IPS-18a (cell line): ENCODE results near the gene TMEM115.

ENCODE experiments used
- H3K27ac ChIP-seq: one replicate; pipeline ENCODE4 v1.5.1; 2013; ENCODE audit warnings: low read length
- H3K27me3 ChIP-seq: one replicate; pipeline ENCODE4 v1.6.1; 2013; ENCODE audit warnings: mild to moderate bottlenecking, low read length; ENCODE audit not compliant: control insufficient read depth, insufficient read depth
- H3K36me3 ChIP-seq: one replicate; pipeline ENCODE4 v1.6.1; 2013; ENCODE audit warnings: low read depth, low read length; ENCODE audit not compliant: control insufficient read depth
- H3K4me1 ChIP-seq: one replicate; pipeline ENCODE4 v1.6.1; 2013; ENCODE audit warnings: low read depth, low read length; ENCODE audit not compliant: control insufficient read depth
- H3K4me3 ChIP-seq: one replicate; pipeline ENCODE4 v1.5.1; 2013; ENCODE audit warnings: low read length
- H3K9ac ChIP-seq: one replicate; pipeline ENCODE4 v1.6.1; 2013; ENCODE audit warnings: mild to moderate bottlenecking, low read length, moderate library complexity
- H3K9me3 ChIP-seq: one replicate; pipeline ENCODE4 v1.6.1; 2013; ENCODE audit warnings: low read depth, low read length; ENCODE audit not compliant: control insufficient read depth

TMEM115 gene

GRCh38 chr3:50358911-50359759, at the start of gene TMEM115:
Gene TMEM115 (minus strand): TSS chr3:50359521. CDS start chr3:50359063, 458 bp downstream.
- Histone ChIP-seq H3K27me3 (peaks cover 7% of the 10 kb centered on the region), H3K9me3 (no peaks in the 10 kb centered on the region), H3K27ac (no peak within 1 kb of the TSS)

DNA sequence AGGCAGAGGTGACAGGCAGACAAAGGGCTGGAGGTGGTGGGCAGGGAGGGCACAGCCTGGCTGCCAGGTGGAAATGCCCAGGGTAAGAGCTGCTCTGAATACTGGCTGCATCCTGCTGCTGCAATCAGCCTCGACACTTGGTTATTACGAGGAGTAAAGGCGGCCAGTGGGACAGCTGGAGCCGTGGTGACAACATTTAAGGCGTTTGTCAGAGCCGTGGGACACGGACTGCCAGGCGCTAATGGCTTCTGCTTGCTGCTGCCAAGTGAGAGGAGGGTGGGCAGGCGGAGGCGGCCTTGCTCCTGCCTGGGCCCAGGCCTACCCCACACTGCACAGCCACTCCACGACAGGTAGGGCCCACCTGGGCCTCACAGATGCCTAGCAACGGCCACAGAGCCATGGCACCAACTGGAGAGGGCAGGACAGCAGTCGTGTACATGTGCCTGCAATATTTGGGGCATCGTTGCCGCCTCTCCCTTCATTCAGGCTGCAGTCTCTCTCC, 49.2 kb upstream of the TMEM115 start:
- H3K4me3 ChIP-seq = no peak overlapping the region
- no peak overlapping the region for H3K27ac ChIP-seq
- H3K4me1 ChIP-seq = no peaks in the 10 kb centered on the region
- H3K27me3 ChIP-seq = peaks cover 2% of the 10 kb centered on the region
- no peaks in the 10 kb centered on the region for H3K9me3 ChIP-seq
- no peaks in the 10 kb centered on the region for H3K36me3 ChIP-seq
- no peak overlapping the region for H3K9ac ChIP-seq

More at GRCh38 chr3:50358911-50359759, at the start of gene TMEM115:
- peaks cover 14% of the 10 kb centered on the region for H3K36me3 ChIP-seq
- H3K4me1 ChIP-seq = peaks cover 3% of the 10 kb centered on the region
- H3K9ac ChIP-seq = peak within 1 kb of the TSS; percentile 74
- H3K4me3 ChIP-seq = peak within 1 kb of the TSS; percentile 89

DNA sequence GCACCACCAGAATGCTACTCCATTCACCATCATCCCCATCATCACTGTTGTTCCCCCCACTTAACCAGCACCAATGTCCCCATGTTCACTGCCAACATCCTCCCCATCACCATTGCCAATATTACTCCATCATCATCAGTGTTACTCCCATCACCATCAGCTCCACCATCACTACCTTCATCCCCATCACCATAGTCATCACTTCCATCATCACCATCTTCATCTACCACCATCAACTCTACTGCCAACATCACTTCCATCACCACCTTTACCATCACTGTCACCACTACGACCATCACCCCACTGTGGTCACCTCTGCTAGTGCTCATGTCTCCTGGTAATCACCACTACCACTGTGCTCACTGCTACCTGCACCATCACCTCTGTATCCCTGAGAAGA, 47.2 kb upstream of the TMEM115 start:
- Histone ChIP-seq H3K9ac (no peak overlapping the region), H3K4me3 (no peak overlapping the region), H3K9me3 (no peaks in the 10 kb centered on the region), H3K27me3 (peaks cover 6% of the 10 kb centered on the region), H3K36me3 (no peaks in the 10 kb centered on the region), H3K27ac (no peak overlapping the region), H3K4me1 (no peaks in the 10 kb centered on the region)

- Histone ChIP-seq H3K36me3 (no peaks in the 10 kb centered on the region), H3K4me3 (no peak overlapping the region), H3K9ac (no peak overlapping the region), H3K27me3 (peaks cover 6% of the 10 kb centered on the region), H3K9me3 (no peaks in the 10 kb centered on the region), H3K27ac (no peak overlapping the region), H3K4me1 (no peaks in the 10 kb centered on the region)
These were observed 45.9 kb upstream of the TMEM115 start for GRCh38 chr3:50405249-50405648.

DNA sequence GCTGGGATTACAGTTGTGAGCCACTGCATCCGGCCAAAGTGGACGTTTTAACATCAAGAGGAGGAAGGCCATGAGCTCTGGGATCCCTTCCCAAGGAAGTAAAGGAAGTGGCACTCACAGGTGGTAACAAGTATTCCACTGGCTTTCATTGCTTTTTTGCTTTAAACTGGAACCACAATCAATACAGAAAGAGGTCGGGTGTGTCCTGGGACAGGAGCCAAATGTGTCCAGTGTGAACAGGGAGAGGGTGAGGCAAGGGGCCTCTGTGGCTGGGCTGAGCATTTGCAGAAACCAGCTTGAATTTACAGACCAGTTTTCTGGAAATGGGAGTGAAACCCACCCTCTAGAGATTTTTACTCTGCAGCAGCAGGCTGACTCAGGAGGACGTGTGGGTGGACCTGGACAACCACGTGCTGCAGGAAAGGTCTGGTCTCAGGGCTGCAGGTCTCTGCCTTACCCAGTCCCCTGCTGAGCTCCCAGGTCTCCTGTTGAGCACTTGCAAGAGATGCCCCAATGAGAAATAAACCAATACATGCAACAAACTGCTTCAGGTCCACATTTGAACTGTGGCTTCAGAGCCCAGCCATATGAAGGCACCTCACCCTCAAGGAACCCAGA, 42.8 kb upstream of the TMEM115 start:
- Histone ChIP-seq H3K4me1 (no peaks in the 10 kb centered on the region), H3K36me3 (no peaks in the 10 kb centered on the region), H3K9ac (no peak overlapping the region), H3K4me3 (no peak overlapping the region), H3K27ac (no peak overlapping the region), H3K9me3 (no peaks in the 10 kb centered on the region), H3K27me3 (peaks cover 6% of the 10 kb centered on the region)

DNA sequence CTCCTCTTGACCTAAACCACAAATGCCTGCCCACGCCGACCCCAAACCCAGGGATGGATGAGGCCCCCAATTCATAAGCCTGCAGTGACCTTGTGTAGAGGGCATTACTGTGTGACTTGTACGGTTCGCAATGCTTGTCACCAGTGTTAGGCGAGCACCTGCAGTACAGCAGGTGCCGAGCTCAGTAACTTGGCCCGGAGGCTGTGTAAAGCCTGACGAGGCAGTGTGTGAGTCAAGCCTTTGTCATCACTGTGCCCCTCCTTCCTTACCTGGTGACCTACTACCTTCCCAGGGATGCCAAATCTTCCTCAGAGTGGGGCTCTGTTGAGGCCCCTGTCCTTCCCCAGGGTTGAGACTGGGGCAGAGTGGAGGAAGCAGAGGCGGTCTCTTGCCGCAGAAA, 37.2 kb upstream of the TMEM115 start:
- Histone ChIP-seq H3K36me3 (no peaks in the 10 kb centered on the region), H3K4me1 (no peaks in the 10 kb centered on the region), H3K27me3 (no peaks in the 10 kb centered on the region), H3K27ac (no peak overlapping the region), H3K9me3 (no peaks in the 10 kb centered on the region), H3K9ac (no peak overlapping the region), H3K4me3 (no peak overlapping the region)

DNA sequence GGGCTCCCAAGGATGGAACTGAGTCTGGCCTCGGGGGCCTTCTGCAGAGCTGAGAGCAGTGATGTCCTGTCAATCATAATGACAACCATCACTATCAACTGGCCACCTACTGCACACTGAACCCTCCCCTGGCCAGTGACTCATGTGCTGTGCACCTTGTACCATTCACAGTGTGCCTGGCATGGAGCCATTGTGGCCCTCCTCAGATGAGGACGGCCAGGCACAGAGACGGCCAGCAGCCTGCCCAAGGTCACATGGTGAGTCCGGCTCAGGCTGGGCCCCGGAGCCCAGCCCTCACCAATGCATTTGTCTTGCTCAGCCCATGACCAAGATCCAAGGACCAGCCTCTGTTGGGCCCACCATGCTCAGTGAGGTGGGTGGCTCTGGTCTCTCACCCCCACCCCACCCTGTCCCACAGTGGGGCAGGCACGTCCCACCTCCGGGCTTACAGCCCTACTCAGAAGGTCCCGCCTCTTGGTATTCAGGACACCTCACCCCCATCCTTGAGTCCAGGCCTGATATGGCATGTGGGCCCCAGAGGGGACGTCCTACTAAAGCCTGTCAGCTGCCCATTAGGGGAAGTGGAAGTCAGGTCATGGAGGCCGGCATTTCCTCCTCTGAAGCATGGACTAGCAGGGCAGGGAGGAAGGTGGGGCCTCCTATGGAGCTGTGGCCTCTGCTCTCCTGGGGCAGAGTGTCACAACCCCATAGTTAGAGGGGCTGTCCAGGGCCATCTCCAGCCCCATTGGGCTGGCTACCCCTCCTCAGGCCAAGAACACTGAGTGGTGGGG, 35.9 kb upstream of the TMEM115 start:
- no peaks in the 10 kb centered on the region for H3K9me3 ChIP-seq

DNA sequence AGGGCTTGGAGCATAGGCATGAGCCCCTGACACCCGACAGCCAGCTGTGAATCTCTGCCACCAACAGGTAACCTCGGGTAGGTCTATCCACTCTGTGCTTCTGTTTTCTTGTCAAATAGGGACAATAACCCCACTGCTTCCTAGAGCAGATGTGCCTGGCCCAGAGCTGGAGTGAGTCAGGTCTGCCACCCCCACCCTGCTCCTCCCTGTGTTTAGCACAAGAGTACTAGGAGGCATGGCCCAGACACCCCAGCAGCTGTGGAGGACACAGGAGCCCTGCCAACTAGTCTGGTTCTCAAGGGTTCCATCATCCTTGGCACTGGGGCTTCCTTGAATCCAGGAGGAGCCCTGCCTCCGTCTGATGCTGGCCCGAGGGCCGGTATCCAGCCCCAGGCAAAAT, 33.7 kb upstream of the TMEM115 start:
- Histone ChIP-seq H3K27me3 (no peaks in the 10 kb centered on the region), H3K4me3 (no peak overlapping the region), H3K36me3 (no peaks in the 10 kb centered on the region), H3K9me3 (no peaks in the 10 kb centered on the region), H3K9ac (no peak overlapping the region), H3K27ac (no peak overlapping the region), H3K4me1 (no peaks in the 10 kb centered on the region)

More for the DNA sequence above, 35.9 kb upstream of the TMEM115 start:
- Histone ChIP-seq H3K27me3 (no peaks in the 10 kb centered on the region), H3K27ac (no peak overlapping the region), H3K36me3 (no peaks in the 10 kb centered on the region), H3K4me1 (no peaks in the 10 kb centered on the region), H3K4me3 (no peak overlapping the region), H3K9ac (no peak overlapping the region)

- Histone ChIP-seq H3K4me3 (no peak overlapping the region), H3K4me1 (no peaks in the 10 kb centered on the region), H3K36me3 (no peaks in the 10 kb centered on the region), H3K27ac (no peak overlapping the region), H3K9ac (no peak overlapping the region), H3K27me3 (no peaks in the 10 kb centered on the region), H3K9me3 (no peaks in the 10 kb centered on the region)
These were observed 32.9 kb upstream of the TMEM115 start for GRCh38 chr3:50392101-50392715.

- H3K27me3 ChIP-seq = no peaks in the 10 kb centered on the region
- no peak overlapping the region for H3K27ac ChIP-seq
- H3K36me3 ChIP-seq = no peaks in the 10 kb centered on the region
- no peak overlapping the region for H3K9ac ChIP-seq
- H3K4me1 ChIP-seq = no peaks in the 10 kb centered on the region
- no peaks in the 10 kb centered on the region for H3K9me3 ChIP-seq
- H3K4me3 ChIP-seq = no peak overlapping the region
These were observed 31.3 kb upstream of the TMEM115 start for GRCh38 chr3:50390508-50391224.
